GM19328 (cell line): Measurements from ENCODE around the gene PPP1R13B.

Source experiments
- ATAC-seq: cut with Tn5 transposase; IDR thresholded peaks from one replicate; pipeline ENCODE4 v1.9.1; 2021; ENCODE audit warnings: mild to moderate bottlenecking, moderate library complexity; ENCODE audit not compliant: unreplicated experiment

PPP1R13B gene

GRCh38 chr14:103716091-103716801 lies 131.1 kb downstream of the PPP1R13B start:
- no peak for ATAC-seq

GRCh38 chr14:103715052-103716000 lies 132.0 kb downstream of the PPP1R13B start, which contains the start of the genes XRCC3 and ZFYVE21:
TSS of gene XRCC3 (minus strand) at chr14:103715451. CDS start at chr14:103711087, 4,364 bp downstream.
TSS of gene ZFYVE21 (plus strand) at chr14:103715810. CDS start at chr14:103715842, 32 bp downstream.
- ATAC-seq: peak; percentile 91

GRCh38 chr14:103714063-103714724 lies 133.2 kb downstream of the PPP1R13B start:
- ATAC-seq: no peak

- ATAC-seq: no peak
Measured at GRCh38 chr14:103713304-103714062, 133.9 kb downstream of the PPP1R13B start.

GRCh38 chr14:103712633-103713247 lies 134.6 kb downstream of the PPP1R13B start:
- no peak for ATAC-seq

DNA sequence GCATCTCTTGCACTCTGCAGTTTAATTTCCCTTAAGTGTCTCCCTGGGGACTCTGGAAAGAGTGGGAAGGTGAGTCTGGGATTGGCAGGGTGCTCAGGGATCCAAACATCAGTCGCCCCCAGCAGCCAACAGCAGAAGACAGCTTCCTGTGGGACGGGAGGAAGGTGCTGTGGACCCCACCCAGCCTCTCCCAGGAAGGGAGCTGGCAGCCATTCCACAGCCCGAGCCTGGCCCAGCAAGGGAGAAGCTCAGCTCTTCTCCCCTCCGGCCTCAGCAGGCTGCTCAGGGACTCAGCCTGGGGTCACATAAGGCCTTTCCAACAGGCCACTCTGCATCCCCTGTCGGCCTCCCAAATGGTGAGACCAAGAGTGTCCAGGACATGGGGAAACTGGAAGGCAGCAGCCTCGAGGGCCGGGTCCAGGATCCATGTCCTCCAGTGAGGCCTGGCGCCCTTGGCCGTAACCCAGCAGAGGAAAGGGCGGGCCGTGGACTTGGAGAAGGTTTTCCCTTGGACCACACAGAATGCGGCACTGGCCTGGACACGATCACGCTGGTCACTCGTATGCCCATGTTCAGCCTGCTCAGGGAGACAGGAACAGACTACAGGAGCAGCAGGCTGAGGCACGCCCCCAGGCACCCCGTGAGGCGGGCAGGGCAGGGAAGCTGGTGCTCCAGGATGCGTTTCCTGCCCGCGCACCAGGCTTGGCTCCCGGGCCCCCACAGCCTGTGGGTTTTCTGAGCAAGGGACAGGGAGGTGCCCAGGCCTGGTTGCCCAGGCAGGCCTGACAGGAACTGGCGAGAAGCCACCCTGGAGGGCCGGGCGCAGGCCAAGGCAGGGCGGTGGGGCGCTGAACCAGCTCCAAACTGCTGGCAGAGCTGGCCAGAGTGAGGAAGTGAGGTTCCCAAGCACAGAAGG lies 135.6 kb downstream of the PPP1R13B start:
- ATAC-seq: no peak

GRCh38 chr14:103710771-103711377 lies 136.5 kb downstream of the PPP1R13B start:
- no peak for ATAC-seq

DNA sequence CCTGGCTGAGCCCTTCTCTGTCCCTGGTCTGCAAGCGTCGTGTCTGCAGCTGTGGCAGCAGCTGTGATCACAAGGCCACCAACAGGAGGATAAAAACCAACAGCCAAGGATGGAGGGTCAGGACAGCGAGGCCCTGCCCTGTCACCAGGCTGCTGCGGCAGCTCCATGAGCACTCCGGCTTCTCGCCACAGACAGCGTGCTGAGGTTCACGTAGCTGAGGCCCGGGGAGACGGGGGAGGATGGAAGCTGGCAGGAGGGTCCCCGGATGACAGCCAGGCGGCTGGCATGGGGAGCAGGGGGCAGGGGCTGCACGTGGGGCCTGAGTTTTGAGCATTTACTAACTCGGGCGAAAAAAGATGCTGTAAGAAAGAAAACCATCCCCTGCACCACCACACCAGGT lies 137.6 kb downstream of the PPP1R13B start:
- ATAC-seq: no peak

DNA sequence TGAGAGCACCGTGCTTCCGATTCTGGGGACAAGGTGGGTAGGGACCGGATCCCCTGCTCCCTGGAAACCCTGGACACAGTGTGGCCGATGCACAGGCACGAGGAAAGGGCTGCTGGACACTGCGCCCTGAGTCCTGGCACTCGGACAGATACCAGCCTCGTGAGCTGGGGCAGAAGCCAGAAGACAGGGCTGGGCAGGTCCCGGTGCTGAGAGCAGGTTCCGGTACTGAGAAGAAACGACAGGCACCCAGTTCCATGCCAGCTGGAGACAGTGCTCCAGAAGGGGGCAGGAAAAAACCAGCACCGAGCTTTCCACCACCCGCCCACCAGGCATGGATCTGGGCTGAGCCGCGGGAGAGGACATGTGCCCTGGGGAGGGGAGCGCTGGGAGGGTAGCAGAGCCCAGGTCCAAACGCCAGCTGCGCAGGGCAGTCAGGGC lies 138.6 kb downstream of the PPP1R13B start:
- no peak for ATAC-seq

DNA sequence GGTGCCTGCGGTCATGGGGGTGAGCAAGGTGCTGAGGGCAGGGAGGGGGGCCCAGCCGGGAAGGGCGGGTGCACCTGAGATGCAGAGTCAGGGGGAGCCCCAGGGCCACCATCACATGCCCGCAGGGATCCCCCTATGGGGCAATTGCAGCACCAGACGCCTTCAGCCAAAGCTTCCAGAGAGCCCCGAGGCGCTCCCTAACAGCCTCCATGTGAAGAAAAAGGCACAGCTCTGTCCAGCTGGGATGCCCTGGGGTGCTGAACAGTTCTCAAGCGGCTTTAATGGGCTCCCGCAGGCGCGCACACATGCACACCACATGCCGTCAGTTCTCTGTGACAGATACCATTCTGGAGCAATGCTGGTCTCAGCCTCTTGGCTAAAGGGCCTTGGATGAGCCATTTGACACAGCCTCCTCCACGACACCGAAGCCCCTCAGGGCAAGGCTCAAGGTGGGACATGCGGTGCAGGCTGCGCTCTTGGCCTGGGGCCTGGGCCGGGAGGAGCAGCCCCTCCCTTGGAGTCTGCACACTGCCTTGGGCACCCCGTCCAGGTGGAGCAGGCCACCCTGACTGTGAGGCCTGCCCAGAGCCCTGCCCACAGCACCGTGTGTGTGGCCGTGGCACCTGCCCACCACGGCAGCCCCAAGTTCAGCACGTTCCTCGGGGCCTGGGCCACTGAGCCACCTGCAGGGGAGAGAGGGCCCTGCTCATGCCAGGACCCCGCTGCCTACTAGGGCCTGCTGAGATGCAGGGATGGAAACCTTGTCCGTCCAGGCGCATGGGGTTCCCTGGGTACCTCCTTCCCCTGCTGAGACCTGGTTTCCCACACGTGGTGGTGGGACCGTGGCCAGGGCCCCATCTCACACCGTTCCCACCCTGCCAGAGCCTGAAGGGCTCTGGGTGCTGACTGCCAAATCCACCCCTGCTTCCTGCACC lies 139.8 kb downstream of the PPP1R13B start:
- no peak for ATAC-seq

- ATAC-seq: no peak
Measured at GRCh38 chr14:103706551-103707328, 140.6 kb downstream of the PPP1R13B start.

DNA sequence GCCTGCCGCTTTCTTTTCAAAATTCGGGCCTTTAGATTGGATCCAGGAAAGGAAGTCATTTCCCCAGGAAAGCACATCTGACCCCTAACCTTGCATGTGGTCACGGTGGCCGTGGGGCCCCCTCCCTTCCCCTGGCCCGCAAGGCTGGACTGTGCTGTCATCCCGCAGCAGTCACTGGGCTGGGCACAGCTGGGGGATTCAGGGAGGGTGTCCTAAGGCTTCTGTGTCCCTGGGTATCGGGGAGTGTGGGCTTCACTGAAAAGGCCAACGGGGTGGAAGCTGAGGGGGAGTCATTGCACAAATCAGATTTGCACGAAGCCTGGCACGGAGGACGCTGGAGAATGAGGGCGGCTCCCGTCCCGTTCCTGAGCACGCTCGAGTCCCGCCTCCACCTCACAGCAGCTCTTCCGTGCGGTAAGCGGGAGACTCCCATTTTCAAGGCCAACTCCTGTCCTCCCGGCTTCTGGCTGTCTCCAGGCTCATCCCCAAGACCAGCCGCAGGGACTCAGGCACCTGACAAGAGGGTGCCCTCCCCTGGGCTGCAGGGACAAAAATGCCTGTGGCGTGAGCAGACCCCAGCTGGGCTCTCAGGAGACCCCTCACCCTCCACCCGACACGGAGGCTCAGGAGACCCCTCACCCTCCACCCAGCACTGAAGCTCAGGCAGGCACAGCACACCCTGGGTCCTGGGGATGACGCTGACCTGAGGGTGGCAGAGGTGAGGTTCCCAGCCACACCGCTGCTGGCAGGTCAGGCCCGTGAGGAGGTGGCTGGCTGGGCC lies 141.7 kb downstream of the PPP1R13B start:
- no peak for ATAC-seq

DNA sequence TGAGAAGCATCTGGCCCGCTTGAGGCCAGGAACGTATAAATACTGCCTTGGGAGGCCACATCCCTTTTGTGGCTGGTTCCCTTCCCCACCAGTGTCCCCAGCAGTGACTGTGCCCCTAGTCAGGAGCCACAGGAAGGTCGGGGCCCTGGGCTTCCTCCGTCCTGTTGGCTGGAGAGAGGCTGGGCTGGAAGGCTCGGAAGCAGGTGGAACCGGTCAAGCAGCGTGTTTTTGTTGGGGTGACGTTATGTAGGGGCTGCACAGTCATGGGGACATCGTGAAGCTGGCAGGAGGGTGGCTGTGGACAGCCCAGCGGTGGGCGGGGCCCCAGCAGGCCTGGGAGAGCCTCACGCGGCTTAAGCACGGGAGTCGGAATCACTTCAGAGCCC lies 142.3 kb downstream of the PPP1R13B start:
- ATAC-seq: no peak

- no peak for ATAC-seq
Measured at GRCh38 chr14:103704708-103705107, 142.7 kb downstream of the PPP1R13B start.

DNA sequence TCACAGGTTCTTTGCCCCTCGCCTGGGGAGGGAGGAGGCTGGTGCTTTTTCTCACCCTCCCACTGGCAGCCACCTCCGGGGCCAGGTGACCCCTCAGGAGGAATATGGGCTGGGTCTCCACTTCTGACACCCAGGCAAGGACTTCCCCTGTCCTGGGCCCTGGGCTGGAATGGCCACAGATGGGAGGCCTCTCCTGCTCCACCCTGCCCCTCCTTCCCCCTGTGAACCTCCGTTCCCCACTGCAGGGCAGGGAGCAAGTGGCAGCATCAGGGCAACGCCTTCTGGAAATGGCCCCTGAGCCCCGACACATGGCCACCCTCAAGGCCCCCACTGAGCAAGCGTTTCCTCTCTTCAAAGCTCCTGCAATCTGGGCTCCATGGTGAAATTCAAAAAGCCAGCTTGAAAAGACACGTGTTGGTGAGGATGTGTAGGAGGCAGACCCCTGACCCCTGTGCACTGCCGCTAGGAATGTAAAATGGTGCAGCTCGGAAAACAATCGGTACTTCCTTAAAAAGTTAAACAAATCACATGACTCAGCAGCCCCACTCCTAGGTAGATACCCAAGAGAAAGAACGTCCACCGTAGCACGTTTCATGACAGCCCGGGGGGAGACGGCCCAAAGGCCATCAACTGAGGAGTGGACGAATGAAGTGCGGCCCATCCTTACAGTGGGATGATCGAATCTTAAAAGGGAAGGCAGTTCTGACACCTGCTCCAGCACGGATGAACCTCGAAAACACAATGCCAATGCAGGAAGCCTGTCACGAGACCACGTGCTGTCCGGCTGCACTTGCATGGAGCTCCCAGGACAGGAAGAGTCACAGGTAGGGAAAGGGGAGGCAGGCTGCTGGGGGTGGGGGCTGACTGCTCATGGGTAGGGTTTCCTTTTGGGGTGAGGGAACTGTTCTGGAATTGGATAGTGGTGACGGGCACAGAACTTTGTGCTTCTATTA lies 143.7 kb downstream of the PPP1R13B start:
- ATAC-seq: no peak
